DOHH2 (cell line): Measurements from ENCODE around the gene LHFPL6.

Experiments used
- H3F3A ChIP-seq: fragments of 200-600 bp; sonication (generic), shearing (Covaris generic); 2 replicates; pipeline ENCODE4 v1.6.0; 2016; ENCODE audit warnings: antibody characterized with exemption, mild to moderate bottlenecking; ENCODE audit not compliant: control insufficient read depth, insufficient read depth
- H3K27ac ChIP-seq: fragments of 200-600 bp; sonication (generic); 2 replicates; pipeline ENCODE4 v1.5.1; 2014; ENCODE audit warnings: low read depth, mild to moderate bottlenecking, low read length, moderate library complexity
- H3K27me3 ChIP-seq: fragments of 200-600 bp; sonication (generic); 2 replicates; pipeline ENCODE4 v1.6.1; 2014; ENCODE audit warnings: mild to moderate bottlenecking, low read length, mixed read lengths; ENCODE audit not compliant: control insufficient read depth
- H3K36me3 ChIP-seq: fragments of 200-600 bp; sonication (generic); 2 replicates; pipeline ENCODE4 v1.6.1; 2014; ENCODE audit warnings: mild to moderate bottlenecking, low read length, moderate library complexity, mixed read lengths; ENCODE audit not compliant: control insufficient read depth
- H3K4me1 ChIP-seq: fragments of 200-600 bp; sonication (generic); 2 replicates; pipeline ENCODE4 v1.6.1; 2014; ENCODE audit warnings: mild to moderate bottlenecking, low read length, mixed read lengths; ENCODE audit not compliant: control insufficient read depth
- H3K4me2 ChIP-seq: fragments of 200-600 bp; sonication (generic); 2 replicates; pipeline ENCODE4 v1.6.0; 2014; ENCODE audit warnings: mild to moderate bottlenecking, low read length, moderate library complexity
- H3K4me3 ChIP-seq: fragments of 200-600 bp; sonication (generic); 2 replicates; pipeline ENCODE4 v1.5.1; 2014; ENCODE audit warnings: mild to moderate bottlenecking, low read length, mixed read lengths
- H3K79me2 ChIP-seq: fragments of 200-600 bp; sonication (generic); 2 replicates; pipeline ENCODE4 v1.6.1; 2014; ENCODE audit warnings: mild to moderate bottlenecking, low read length, mixed read lengths; ENCODE audit not compliant: control insufficient read depth
- H3K9me2 ChIP-seq: fragments of 200-600 bp; sonication (generic); replicated peaks from 2 replicates; pipeline ENCODE4 v1.6.1; 2014; ENCODE audit warnings: mild to moderate bottlenecking, low read length, mixed read lengths; ENCODE audit not compliant: control insufficient read depth
- H3K9me3 ChIP-seq: fragments of 200-600 bp; sonication (generic); 2 replicates; pipeline ENCODE4 v1.6.1; 2014; ENCODE audit warnings: antibody characterized with exemption, low read length, mixed read lengths; ENCODE audit not compliant: control insufficient read depth, insufficient read depth
- H4K20me1 ChIP-seq: fragments of 200-600 bp; sonication (generic); 2 replicates; pipeline ENCODE4 v1.6.0; 2014; ENCODE audit warnings: low read depth, mild to moderate bottlenecking, antibody characterized with exemption, low read length, moderate library complexity; ENCODE audit not compliant: control insufficient read depth, insufficient read depth
- EZH2phosphoT487 ChIP-seq: fragments of 200-600 bp; sonication (generic); IDR thresholded peaks from 2 replicates; pipeline ENCODE4 v1.6.1; 2017; ENCODE audit warnings: borderline replicate concordance, mild to moderate bottlenecking, antibody characterized with exemption, low read length, moderate library complexity, mixed read lengths
- TF ChIP-seq, protein P1 (sequence below): fragments of 200-600 bp; sonication (generic); IDR thresholded peaks from one replicate; pipeline ENCODE4 v1.5.1; 2014; ENCODE audit warnings: antibody characterized with exemption, mild to moderate bottlenecking, low read depth, low read length; ENCODE audit not compliant: poor library complexity, severe bottlenecking

The LHFPL6 gene

DNA sequence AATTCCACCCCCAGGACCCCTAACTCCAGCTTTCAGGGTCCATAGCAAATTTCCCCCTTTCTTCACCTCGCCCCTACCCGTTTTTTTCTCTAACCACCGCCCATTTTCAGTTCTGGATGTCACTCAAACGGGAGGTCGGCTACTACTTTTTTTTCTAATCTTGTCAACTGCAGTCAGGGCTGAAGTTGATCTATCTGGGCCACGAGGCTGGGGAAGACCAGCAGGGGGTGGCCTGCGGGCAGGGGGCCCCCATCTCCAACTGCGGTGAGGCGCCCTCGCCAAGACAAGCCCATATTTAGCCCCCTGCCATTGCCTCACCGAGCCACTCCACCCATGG lies 748 bp downstream of the LHFPL6 start:
- no peaks in the 10 kb centered on the region for H3K9me2 ChIP-seq
- H3K27me3 ChIP-seq = no peaks in the 10 kb centered on the region
- H3K79me2 ChIP-seq = peaks cover 55% of the 10 kb centered on the region
- peaks cover 50% of the 10 kb centered on the region for H3K4me1 ChIP-seq
- peak overlapping the region; percentile 87 for H3K4me3 ChIP-seq
- peak overlapping the region; percentile 61 for H3K4me2 ChIP-seq
- no peaks in the 10 kb centered on the region for H4K20me1 ChIP-seq
- H3K36me3 ChIP-seq = peaks cover 29% of the 10 kb centered on the region
- TF ChIP-seq, protein P1, sequence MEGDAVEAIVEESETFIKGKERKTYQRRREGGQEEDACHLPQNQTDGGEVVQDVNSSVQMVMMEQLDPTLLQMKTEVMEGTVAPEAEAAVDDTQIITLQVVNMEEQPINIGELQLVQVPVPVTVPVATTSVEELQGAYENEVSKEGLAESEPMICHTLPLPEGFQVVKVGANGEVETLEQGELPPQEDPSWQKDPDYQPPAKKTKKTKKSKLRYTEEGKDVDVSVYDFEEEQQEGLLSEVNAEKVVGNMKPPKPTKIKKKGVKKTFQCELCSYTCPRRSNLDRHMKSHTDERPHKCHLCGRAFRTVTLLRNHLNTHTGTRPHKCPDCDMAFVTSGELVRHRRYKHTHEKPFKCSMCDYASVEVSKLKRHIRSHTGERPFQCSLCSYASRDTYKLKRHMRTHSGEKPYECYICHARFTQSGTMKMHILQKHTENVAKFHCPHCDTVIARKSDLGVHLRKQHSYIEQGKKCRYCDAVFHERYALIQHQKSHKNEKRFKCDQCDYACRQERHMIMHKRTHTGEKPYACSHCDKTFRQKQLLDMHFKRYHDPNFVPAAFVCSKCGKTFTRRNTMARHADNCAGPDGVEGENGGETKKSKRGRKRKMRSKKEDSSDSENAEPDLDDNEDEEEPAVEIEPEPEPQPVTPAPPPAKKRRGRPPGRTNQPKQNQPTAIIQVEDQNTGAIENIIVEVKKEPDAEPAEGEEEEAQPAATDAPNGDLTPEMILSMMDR = no peak
- no peak for TF ChIP-seq EZH2phosphoT487
- H3K27ac ChIP-seq = peak overlapping the region; percentile 42
- peaks cover 12% of the 10 kb centered on the region for H3F3A ChIP-seq
- no peaks in the 10 kb centered on the region for H3K9me3 ChIP-seq

DNA sequence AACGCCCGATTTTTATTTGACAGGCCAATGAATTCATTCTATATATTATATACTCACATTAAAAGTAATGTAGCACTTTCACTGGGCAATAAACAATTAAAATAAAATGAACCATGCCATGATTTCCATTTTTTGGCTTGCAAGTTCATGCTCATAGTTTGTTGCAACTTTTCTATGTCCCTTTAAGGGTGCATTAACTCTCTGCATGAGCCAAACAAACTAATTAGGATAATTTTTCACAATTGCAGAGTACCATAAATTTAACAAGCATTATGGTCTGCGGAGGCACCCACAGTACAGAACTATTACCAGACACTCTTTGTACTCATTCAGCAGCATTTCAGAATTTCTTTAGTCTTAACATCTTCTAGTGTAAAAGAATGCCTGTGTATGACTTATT lies 1.4 kb downstream of the LHFPL6 start:
- Histone ChIP-seq H3K9me2 (no peaks in the 10 kb centered on the region), H4K20me1 (no peaks in the 10 kb centered on the region), H3K4me3 (peak overlapping the region; percentile 87), H3K36me3 (peaks cover 33% of the 10 kb centered on the region), H3K79me2 (peaks cover 61% of the 10 kb centered on the region), H3K9me3 (no peaks in the 10 kb centered on the region), H3K4me1 (peaks cover 56% of the 10 kb centered on the region), H3K27ac (peak overlapping the region; percentile 42), H3F3A (peaks cover 12% of the 10 kb centered on the region), H3K4me2 (peak overlapping the region; percentile 61), H3K27me3 (no peaks in the 10 kb centered on the region)
- TF ChIP-seq, protein P1 = no peak
- no peak for TF ChIP-seq EZH2phosphoT487

- no peaks in the 10 kb centered on the region for H4K20me1 ChIP-seq
- H3F3A ChIP-seq = peaks cover 12% of the 10 kb centered on the region
- H3K27me3 ChIP-seq = no peaks in the 10 kb centered on the region
- H3K4me1 ChIP-seq = peaks cover 62% of the 10 kb centered on the region
- peak overlapping the region; percentile 36 for H3K27ac ChIP-seq
- peak overlapping the region; percentile 87 for H3K4me3 ChIP-seq
- H3K4me2 ChIP-seq = peak overlapping the region; percentile 61
- no peak for TF ChIP-seq EZH2phosphoT487
- TF ChIP-seq, protein P1 = peak; percentile 40
- H3K36me3 ChIP-seq = peaks cover 34% of the 10 kb centered on the region
- H3K9me2 ChIP-seq = no peaks in the 10 kb centered on the region
- H3K9me3 ChIP-seq = no peaks in the 10 kb centered on the region
- H3K79me2 ChIP-seq = peaks cover 70% of the 10 kb centered on the region
Measured at GRCh38 chr13:39600766-39601165, 2.2 kb downstream of the LHFPL6 start.

GRCh38 chr13:39599842-39600241 lies 3.2 kb downstream of the LHFPL6 start:
- Histone ChIP-seq H3K9me2 (no peaks in the 10 kb centered on the region), H3K4me2 (peak overlapping the region; percentile 61), H3K27ac (peak overlapping the region; percentile 36), H3K9me3 (peaks cover 3% of the 10 kb centered on the region; the same call in 1 of the 2 replicates), H3K27me3 (no peaks in the 10 kb centered on the region), H3K36me3 (peaks cover 41% of the 10 kb centered on the region), H4K20me1 (no peaks in the 10 kb centered on the region), H3F3A (peaks cover 12% of the 10 kb centered on the region), H3K4me3 (peak overlapping the region; percentile 87), H3K79me2 (peaks cover 77% of the 10 kb centered on the region), H3K4me1 (peaks cover 66% of the 10 kb centered on the region)
- TF ChIP-seq EZH2phosphoT487 = no peak
